Thoracic aorta (tissue), 2 donors: ENCODE data around the gene ZDHHC17. TPM values are rescaled to one million over a fixed set of nuclear protein-coding genes. Genes with fewer than 3 reads are reported as not detected.

ENCODE experiments used
- ATAC-seq: fragments of 150-250 bp; one replicate; pipeline ENCODE4 v1.8.0; 2017; ENCODE audit warnings: low read depth; ENCODE audit not compliant: insufficient number of reproducible peaks, low FRiP score
- DNase-seq: peaks from one replicate; pipeline ENCODE4 v3.0.0-alpha.2; 2020; ENCODE audit warnings: low spot score
- H3K27ac ChIP-seq, 2 donors: fragments of 200-600 bp; sonication (generic); 1 replicate in 1 of 2; 2 replicates in 1 of 2; pipeline ENCODE4 v1.5.1; 2016; ENCODE audit warnings: mild to moderate bottlenecking in 2 of 2, moderate library complexity in 2 of 2
- H3K27me3 ChIP-seq: fragments of 200-600 bp; sonication (generic); replicated peaks from 2 replicates; pipeline ENCODE4 v1.6.0; 2016; ENCODE audit warnings: mild to moderate bottlenecking; ENCODE audit not compliant: insufficient read depth
- H3K36me3 ChIP-seq: fragments of 200-600 bp; sonication (generic); one replicate; pipeline ENCODE4 v1.5.1; 2016
- H3K4me1 ChIP-seq, 2 donors: fragments of 200-600 bp; sonication (generic); 1 replicate in 1 of 2; 2 replicates in 1 of 2; pipeline versions ENCODE4 v1.5.1 to v1.6.0; 2016; ENCODE audit warnings: low read depth in 2 of 2, mild to moderate bottlenecking in 1 of 2; ENCODE audit not compliant: control insufficient read depth in 1 of 2
- H3K4me3 ChIP-seq: fragments of 200-600 bp; sonication (generic); 2 replicates; pipeline ENCODE4 v1.5.1; 2016; ENCODE audit warnings: mild to moderate bottlenecking
- H3K9me3 ChIP-seq: fragments of 200-600 bp; sonication (generic); 2 replicates; pipeline ENCODE4 v1.5.1; 2016
- total RNA-seq, 2 donors: library from RNA; depleted of rRNA; stranded (reverse); fragments of >200 nt; gene quantifications; one replicate each; pipeline versions ENCODE4 v1.1.0 to v1.2.3, GENCODE V29; 2016
- TF ChIP-seq, protein P1 (sequence below): fragments of 200-600 bp; sonication (generic); IDR thresholded peaks from one replicate; pipeline ENCODE4 v1.5.1; 2019; ENCODE audit warnings: antibody characterized with exemption

Gene ZDHHC17
- total RNA-seq, 2 donors from 2014 or later = 21.7 to 68.8 TPM

DNA sequence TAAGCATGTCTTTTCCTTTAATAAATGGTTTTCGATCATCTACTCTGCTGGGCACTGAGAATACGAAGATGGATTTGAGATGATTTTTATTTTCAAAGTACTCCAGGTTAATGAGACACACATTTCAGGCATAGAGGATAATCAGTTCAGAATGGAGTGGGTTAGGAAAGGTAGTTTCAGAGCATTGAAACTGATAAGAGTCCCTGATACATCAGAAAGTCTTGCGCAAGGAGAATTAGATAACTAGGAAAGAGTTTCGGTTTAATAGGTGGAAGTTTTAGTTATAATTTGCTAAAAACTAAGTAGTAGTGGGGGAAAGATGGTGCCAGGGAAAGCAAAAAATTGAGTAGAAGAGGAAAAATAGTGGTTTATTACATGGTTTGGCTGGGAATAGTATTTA, 50.1 kb downstream of the ZDHHC17 start:
- ATAC-seq (no peak), DNase-seq (no peak)
- Histone ChIP-seq H3K9me3 (no peaks in the 10 kb centered on the region), H3K27ac (no peak overlapping the region), H3K27me3 (no peaks in the 10 kb centered on the region), H3K4me3 (no peak overlapping the region), H3K4me1 (no peaks in the 10 kb centered on the region), H3K36me3 (peaks cover 9% of the 10 kb centered on the region)
- TF ChIP-seq, protein P1, sequence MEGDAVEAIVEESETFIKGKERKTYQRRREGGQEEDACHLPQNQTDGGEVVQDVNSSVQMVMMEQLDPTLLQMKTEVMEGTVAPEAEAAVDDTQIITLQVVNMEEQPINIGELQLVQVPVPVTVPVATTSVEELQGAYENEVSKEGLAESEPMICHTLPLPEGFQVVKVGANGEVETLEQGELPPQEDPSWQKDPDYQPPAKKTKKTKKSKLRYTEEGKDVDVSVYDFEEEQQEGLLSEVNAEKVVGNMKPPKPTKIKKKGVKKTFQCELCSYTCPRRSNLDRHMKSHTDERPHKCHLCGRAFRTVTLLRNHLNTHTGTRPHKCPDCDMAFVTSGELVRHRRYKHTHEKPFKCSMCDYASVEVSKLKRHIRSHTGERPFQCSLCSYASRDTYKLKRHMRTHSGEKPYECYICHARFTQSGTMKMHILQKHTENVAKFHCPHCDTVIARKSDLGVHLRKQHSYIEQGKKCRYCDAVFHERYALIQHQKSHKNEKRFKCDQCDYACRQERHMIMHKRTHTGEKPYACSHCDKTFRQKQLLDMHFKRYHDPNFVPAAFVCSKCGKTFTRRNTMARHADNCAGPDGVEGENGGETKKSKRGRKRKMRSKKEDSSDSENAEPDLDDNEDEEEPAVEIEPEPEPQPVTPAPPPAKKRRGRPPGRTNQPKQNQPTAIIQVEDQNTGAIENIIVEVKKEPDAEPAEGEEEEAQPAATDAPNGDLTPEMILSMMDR = no peak

DNA sequence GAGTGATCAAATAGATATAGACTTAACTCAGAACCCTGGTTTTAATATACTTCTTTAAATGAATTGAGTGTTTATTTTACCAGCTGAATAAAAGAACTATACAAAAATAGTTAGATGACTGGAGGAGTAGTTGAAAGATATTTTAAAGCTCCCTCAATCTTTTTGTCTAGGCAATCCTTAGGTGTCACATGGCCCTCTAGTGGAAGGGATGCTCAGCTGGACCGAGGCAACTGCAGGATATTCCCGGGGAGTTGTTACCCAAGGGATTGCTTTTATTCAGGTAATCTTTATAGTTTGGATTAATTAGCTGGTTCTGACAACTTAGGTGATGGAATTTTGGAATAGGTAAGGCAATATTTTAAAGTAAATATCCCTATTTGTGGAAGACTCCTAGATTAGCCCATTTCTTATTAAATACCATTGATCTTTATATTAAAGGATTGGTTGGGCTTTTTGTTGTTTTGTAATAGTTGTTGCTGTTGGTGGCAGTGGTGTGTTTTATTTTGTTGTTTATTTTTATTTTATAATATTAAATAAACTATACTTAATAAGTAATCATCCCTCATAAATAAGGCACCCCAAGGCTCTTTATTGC, 57.1 kb downstream of the ZDHHC17 start:
- no peaks in the 10 kb centered on the region for H3K4me1 ChIP-seq
- TF ChIP-seq, protein P1 = peak; percentile 39
- H3K9me3 ChIP-seq = no peaks in the 10 kb centered on the region
- no peak for ATAC-seq
- H3K36me3 ChIP-seq = peaks cover 6% of the 10 kb centered on the region
- H3K27me3 ChIP-seq = no peaks in the 10 kb centered on the region
- no peak for DNase-seq
- H3K27ac ChIP-seq = no peak overlapping the region
- no peak overlapping the region for H3K4me3 ChIP-seq

DNA sequence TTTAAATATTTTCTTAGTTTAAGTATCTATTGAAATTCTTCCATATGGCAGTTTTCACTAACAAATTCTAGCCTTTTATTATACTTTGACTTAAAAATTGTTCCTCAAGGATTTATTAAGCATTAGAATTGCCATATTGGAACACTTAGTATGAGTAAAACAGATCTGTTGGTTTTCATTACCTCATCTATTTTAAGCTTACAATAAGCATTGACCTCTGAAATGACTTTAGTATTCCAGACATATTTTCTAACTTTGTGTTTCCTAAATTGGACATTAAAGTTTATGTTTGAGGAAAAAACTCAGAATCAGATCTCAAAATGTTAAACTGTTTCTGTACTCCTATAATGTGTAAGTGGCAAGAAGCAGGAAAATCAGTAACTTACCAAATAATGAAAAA, 66.5 kb downstream of the ZDHHC17 start:
- Histone ChIP-seq H3K4me3 (no peak overlapping the region), H3K27ac (no peak overlapping the region), H3K36me3 (peaks cover 5% of the 10 kb centered on the region), H3K9me3 (no peaks in the 10 kb centered on the region), H3K27me3 (no peaks in the 10 kb centered on the region), H3K4me1 (peaks cover 0 to 5% of the 10 kb centered on the region in 2 donors)
- ATAC-seq (no peak), DNase-seq (no peak)
- TF ChIP-seq, protein P1 = no peak

DNA sequence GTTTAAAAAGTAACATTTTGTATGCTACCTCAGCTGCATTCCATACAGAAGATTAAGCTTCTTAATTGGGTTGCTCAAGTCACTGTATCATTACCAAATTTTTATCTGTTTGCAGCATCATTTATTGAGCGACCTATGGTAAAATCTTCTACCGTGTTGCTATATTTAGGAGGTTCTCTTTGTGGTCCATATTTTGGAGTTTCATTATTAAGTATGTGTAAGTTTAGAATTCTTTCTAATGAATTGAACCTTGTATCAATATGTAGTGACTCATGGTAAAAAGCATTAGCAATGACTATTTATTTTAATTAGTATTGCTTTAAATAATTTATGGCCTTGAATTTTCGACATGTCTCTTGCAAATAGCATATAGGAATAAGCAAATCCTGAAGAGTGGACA, 72.7 kb downstream of the ZDHHC17 start:
- no peaks in the 10 kb centered on the region for H3K27me3 ChIP-seq
- TF ChIP-seq, protein P1 = no peak
- H3K4me3 ChIP-seq = no peak overlapping the region
- no peak overlapping the region for H3K27ac ChIP-seq
- no peaks in the 10 kb centered on the region for H3K4me1 ChIP-seq
- no peaks in the 10 kb centered on the region for H3K9me3 ChIP-seq
- peaks cover 4% of the 10 kb centered on the region for H3K36me3 ChIP-seq
- DNase-seq (no peak), ATAC-seq (no peak)

DNA sequence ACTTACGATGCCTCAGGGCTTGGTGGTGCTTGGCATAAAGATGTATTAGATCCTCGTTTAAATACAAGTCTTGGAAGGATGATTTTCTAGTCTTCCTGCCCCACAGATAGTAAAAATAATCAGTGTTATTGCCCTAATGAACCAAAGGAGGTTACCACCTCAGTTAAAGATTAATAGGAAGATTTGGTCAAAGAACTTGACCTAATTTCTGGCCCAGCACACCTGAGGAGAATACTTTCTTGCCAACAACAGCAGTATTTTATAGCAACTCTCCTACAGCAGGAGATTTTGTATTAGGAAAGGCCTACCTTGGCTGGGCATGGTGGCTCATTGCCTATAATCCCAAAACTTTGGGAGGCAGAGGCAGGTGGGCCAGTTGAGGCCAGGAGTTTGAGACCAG, 83.3 kb downstream of the ZDHHC17 start:
- TF ChIP-seq, protein P1 = no peak
- Histone ChIP-seq H3K4me1 (no peaks in the 10 kb centered on the region), H3K4me3 (no peak overlapping the region), H3K27ac (no peak overlapping the region), H3K36me3 (peaks cover 7% of the 10 kb centered on the region), H3K27me3 (no peaks in the 10 kb centered on the region), H3K9me3 (no peaks in the 10 kb centered on the region)
- ATAC-seq (no peak), DNase-seq (no peak)
